Spleen (tissue), 7 donors: Measurements from ENCODE around the gene AFMID.

Source experiments
- POLR2A ChIP-seq, 3 donors: fragments of 450-650 bp; IDR thresholded peaks; one replicate each; pipeline ENCODE4 v1.5.1; 2017; ENCODE audit warnings: antibody characterized with exemption in 3 of 3, mild to moderate bottlenecking in 1 of 3
- POLR2AphosphoS5 ChIP-seq, 3 donors: sonication (generic); formaldehyde crosslinking; IDR thresholded peaks; one replicate each; pipeline ENCODE4 v1.5.1; 2017; ENCODE audit warnings: antibody characterized with exemption in 3 of 3
- TF ChIP-seq, protein P1 (sequence below), 11 experiments: fragments of 200-600 bp in 7 of 11; fragments of 450-650 bp in 4 of 11; sonication (generic) in 4 of 11; IDR thresholded peaks in 8 of 11; conservative IDR thresholded peaks in 3 of 11; 1 replicate in 7 of 11; 2 replicates in 4 of 11; pipeline versions ENCODE4 v1.4.0 to v1.8.0; 2016 to 2021; ENCODE audit warnings: antibody characterized with exemption in 11 of 11, inconsistent platforms in 4 of 11, mild to moderate bottlenecking in 1 of 11
- donor health status: DM: no; HTN: no; CAD: no; lungs with moderate emphysema.
- donor health status: DM: no; HTN: no; CAD: no.
- donor health status: DM: no; HTN: no; CAD: no.

DNA sequence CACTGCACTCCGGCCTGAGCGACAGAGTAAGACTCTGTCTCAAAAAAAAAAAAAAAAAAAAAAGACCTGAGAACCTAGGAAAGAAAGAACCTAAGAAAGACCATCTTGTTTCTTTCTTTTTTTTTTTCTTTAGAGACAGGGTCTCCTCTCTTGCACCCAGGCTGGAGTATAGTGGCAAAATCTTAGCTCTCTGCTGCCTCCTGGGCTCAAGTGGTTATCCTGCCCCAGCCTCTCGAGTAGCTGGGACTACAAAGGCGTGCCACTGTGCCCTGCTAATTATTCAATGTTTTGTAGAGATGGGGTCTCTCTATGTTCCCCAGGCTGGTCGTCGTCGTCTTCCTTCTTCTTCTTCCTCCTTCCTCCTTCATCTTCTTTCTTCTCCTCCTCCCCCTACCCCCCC, 19.1 kb downstream of the AFMID start:
- TF ChIP-seq, protein P1, sequence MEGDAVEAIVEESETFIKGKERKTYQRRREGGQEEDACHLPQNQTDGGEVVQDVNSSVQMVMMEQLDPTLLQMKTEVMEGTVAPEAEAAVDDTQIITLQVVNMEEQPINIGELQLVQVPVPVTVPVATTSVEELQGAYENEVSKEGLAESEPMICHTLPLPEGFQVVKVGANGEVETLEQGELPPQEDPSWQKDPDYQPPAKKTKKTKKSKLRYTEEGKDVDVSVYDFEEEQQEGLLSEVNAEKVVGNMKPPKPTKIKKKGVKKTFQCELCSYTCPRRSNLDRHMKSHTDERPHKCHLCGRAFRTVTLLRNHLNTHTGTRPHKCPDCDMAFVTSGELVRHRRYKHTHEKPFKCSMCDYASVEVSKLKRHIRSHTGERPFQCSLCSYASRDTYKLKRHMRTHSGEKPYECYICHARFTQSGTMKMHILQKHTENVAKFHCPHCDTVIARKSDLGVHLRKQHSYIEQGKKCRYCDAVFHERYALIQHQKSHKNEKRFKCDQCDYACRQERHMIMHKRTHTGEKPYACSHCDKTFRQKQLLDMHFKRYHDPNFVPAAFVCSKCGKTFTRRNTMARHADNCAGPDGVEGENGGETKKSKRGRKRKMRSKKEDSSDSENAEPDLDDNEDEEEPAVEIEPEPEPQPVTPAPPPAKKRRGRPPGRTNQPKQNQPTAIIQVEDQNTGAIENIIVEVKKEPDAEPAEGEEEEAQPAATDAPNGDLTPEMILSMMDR (IDR thresholded peaks at IDR 0.05 in 8 of 11, conservative IDR thresholded peaks at IDR 0.05 in 3 of 11) = no peak
- no peak for TF ChIP-seq POLR2A (IDR thresholded peaks at IDR 0.05)
- no peak for TF ChIP-seq POLR2AphosphoS5 (IDR thresholded peaks at IDR 0.05)
